ENCODE measurements around the gene LTBP2. TPM values are rescaled to one million over a fixed set of nuclear protein-coding genes. Genes with fewer than 3 reads are reported as not detected.

Gene LTBP2
- total RNA-seq, 1 donor from 2014 or later: 2.9 TPM

- Mint-ChIP-seq H3K9me3 (no peaks in the 10 kb centered on the region), H3K4me1 (peaks cover 12% of the 10 kb centered on the region), H3K27ac (no peak overlapping the region), H3K36me3 (no peaks in the 10 kb centered on the region), H3K4me3 (no peak overlapping the region), H3K27me3 (ENCODE audit: low read depth) (no peaks in the 10 kb centered on the region)
- TF ChIP-seq, protein P1, sequence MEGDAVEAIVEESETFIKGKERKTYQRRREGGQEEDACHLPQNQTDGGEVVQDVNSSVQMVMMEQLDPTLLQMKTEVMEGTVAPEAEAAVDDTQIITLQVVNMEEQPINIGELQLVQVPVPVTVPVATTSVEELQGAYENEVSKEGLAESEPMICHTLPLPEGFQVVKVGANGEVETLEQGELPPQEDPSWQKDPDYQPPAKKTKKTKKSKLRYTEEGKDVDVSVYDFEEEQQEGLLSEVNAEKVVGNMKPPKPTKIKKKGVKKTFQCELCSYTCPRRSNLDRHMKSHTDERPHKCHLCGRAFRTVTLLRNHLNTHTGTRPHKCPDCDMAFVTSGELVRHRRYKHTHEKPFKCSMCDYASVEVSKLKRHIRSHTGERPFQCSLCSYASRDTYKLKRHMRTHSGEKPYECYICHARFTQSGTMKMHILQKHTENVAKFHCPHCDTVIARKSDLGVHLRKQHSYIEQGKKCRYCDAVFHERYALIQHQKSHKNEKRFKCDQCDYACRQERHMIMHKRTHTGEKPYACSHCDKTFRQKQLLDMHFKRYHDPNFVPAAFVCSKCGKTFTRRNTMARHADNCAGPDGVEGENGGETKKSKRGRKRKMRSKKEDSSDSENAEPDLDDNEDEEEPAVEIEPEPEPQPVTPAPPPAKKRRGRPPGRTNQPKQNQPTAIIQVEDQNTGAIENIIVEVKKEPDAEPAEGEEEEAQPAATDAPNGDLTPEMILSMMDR (IDR thresholded peaks at IDR 0.05; ENCODE audit: unreplicated experiment): no peak
- no peak for DNase-seq (ENCODE audit: low spot score in 2 of 2, unreplicated experiment in 2 of 2)
These were observed 25.1 kb upstream of the LTBP2 start for GRCh38 chr14:74637178-74637550.

- H3K4me1 Mint-ChIP-seq: peaks cover 13% of the 10 kb centered on the region
- H3K9me3 Mint-ChIP-seq: no peaks in the 10 kb centered on the region
- DNase-seq (ENCODE audit: low spot score in 2 of 2, unreplicated experiment in 2 of 2): no peak
- H3K27me3 Mint-ChIP-seq (ENCODE audit: low read depth): no peaks in the 10 kb centered on the region
- H3K4me3 Mint-ChIP-seq: no peak overlapping the region
- H3K27ac Mint-ChIP-seq: no peak overlapping the region
- no peaks in the 10 kb centered on the region for H3K36me3 Mint-ChIP-seq
- TF ChIP-seq, protein P1 (IDR thresholded peaks at IDR 0.05; ENCODE audit: unreplicated experiment): no peak
These were observed 24.6 kb upstream of the LTBP2 start for GRCh38 chr14:74636424-74637177.

GRCh38 chr14:74635847-74636246 is 23.8 kb upstream of the LTBP2 start:
- TF ChIP-seq, protein P1 (IDR thresholded peaks at IDR 0.05; ENCODE audit: unreplicated experiment): no peak
- no peaks in the 10 kb centered on the region for H3K36me3 Mint-ChIP-seq
- no peak for DNase-seq (ENCODE audit: low spot score in 2 of 2, unreplicated experiment in 2 of 2)
- no peak overlapping the region for H3K4me3 Mint-ChIP-seq
- no peaks in the 10 kb centered on the region for H3K9me3 Mint-ChIP-seq
- H3K27me3 Mint-ChIP-seq (ENCODE audit: low read depth): no peaks in the 10 kb centered on the region
- no peak overlapping the region for H3K27ac Mint-ChIP-seq
- peaks cover 13% of the 10 kb centered on the region for H3K4me1 Mint-ChIP-seq

DNA sequence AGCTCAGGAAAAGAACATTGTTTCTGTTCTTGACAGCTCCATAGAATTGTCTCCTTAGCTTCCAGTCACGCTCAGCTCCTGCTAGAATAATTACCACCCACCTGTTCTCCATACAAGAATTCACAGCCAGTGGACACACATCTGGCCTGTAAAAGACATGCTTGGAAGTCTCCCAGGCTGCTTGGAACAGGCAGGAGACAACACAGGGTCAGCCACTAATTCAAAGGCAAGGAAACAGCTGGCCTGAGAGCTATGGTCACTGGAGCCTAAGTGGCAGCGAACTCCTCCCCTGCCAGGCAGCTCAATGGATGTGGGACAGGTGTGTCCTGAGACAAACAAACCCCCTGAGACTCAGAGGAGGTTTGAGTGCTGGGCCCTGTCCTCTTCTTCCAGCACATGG is 22.9 kb upstream of the LTBP2 start:
- Mint-ChIP-seq H3K4me3 (no peak overlapping the region), H3K9me3 (no peaks in the 10 kb centered on the region), H3K36me3 (no peaks in the 10 kb centered on the region), H3K27ac (no peak overlapping the region), H3K27me3 (ENCODE audit: low read depth) (no peaks in the 10 kb centered on the region), H3K4me1 (peaks cover 13% of the 10 kb centered on the region)
- TF ChIP-seq, protein P1 (IDR thresholded peaks at IDR 0.05; ENCODE audit: unreplicated experiment): no peak
- DNase-seq (ENCODE audit: low spot score in 2 of 2, unreplicated experiment in 2 of 2): no peak

- Mint-ChIP-seq H3K36me3 (no peaks in the 10 kb centered on the region), H3K4me1 (peaks cover 13% of the 10 kb centered on the region), H3K9me3 (no peaks in the 10 kb centered on the region), H3K4me3 (no peak overlapping the region), H3K27ac (no peak overlapping the region), H3K27me3 (ENCODE audit: low read depth) (no peaks in the 10 kb centered on the region)
- no peak for DNase-seq (ENCODE audit: low spot score in 2 of 2, unreplicated experiment in 2 of 2)
- TF ChIP-seq, protein P1 (IDR thresholded peaks at IDR 0.05; ENCODE audit: unreplicated experiment): no peak
These were observed 22.4 kb upstream of the LTBP2 start for GRCh38 chr14:74634481-74634880.

All from mesothelial cell of epicardium (in vitro differentiated cells).